Measurements from ENCODE around the gene BGN. TPM values are rescaled to one million over a fixed set of nuclear protein-coding genes. Genes with fewer than 3 reads are reported as not detected.

Gene BGN
- polyA plus RNA-seq, 3 donors, result not detected

GRCh38 chrX:153500676-153501280, 6.0 kb downstream of the BGN start:
- no peaks in the 10 kb centered on the region for H3K36me3 Mint-ChIP-seq
- peaks cover 4 to 7% (median 5%) of the 10 kb centered on the region in 3 donors for H3K27me3 Mint-ChIP-seq (ENCODE audit: low read depth in 3 of 3)
- no peak overlapping the region for H2AFZ ChIP-seq (ENCODE audit: insufficient read depth, low read depth, low read length, poor library complexity, severe bottlenecking)
- peaks cover 0 to 6% (median 0%) of the 10 kb centered on the region in 7 donors for H3K9me3 Mint-ChIP-seq
- no peak overlapping the region for H3K9ac ChIP-seq (ENCODE audit: insufficient read depth, low read length, poor library complexity, severe bottlenecking)
- no peak overlapping the region for H3K4me2 ChIP-seq (replicated peaks; ENCODE audit: extremely low read depth, low read length, poor library complexity, severe bottlenecking)
- WGBS (ENCODE audit: insufficient coverage), result 86% methylated on average over 8 of the region's 9 CpGs
- H3K27ac Mint-ChIP-seq, result peak overlapping the region in 1 of 7 donors; percentile 35
- no peaks in the 10 kb centered on the region for H3K9me3 ChIP-seq (replicated peaks in 1 of 2; ENCODE audit: control insufficient read depth in 1 of 2, insufficient read depth in 1 of 2, low read length in 2 of 2)
- no peaks in the 10 kb centered on the region for H3K79me2 ChIP-seq (ENCODE audit: insufficient read depth, low read length)
- peaks cover 0 to under 1% of the 10 kb centered on the region in 2 donors for H3K27me3 ChIP-seq (ENCODE audit: control insufficient read depth in 2 of 2, insufficient read depth in 2 of 2, low read length in 2 of 2)
- no peak overlapping the region for H3K4me3 Mint-ChIP-seq
- no peaks in the 10 kb centered on the region for H4K20me1 ChIP-seq (ENCODE audit: insufficient read depth, low read length)
- intact Hi-C loops (cut with micrococcal nuclease), result loop anchor here in 1 of 2 donors (10.0 kb wide), 1 partner anchor 466 kb away; no protein-coding TSS in a partner anchor
- H3K27ac ChIP-seq (ENCODE audit: low read depth in 1 of 2, low read length in 2 of 2), result no peak overlapping the region
- H3K4me3 ChIP-seq (replicated peaks in 1 of 3; ENCODE audit: low read depth in 2 of 3, low read length in 3 of 3), result no peak overlapping the region
- no peak for TF ChIP-seq CTCF (IDR thresholded peaks at IDR 0.05)
- no peaks in the 10 kb centered on the region for H3K4me1 ChIP-seq (ENCODE audit: control insufficient read depth in 1 of 2, insufficient read depth in 2 of 2, low read length in 2 of 2)
- H3K4me1 Mint-ChIP-seq, result no peaks in the 10 kb centered on the region
- H3K36me3 ChIP-seq (replicated peaks in 1 of 2; ENCODE audit: control insufficient read depth in 1 of 2, insufficient read depth in 2 of 2, low read length in 2 of 2), result no peaks in the 10 kb centered on the region
- DNase-seq, result no peak

GRCh38 chrX:153501530-153501929, 6.8 kb downstream of the BGN start:
- Mint-ChIP-seq H3K36me3 (no peaks in the 10 kb centered on the region), H3K27ac (no peak overlapping the region), H3K4me3 (no peak overlapping the region), H3K9me3 (peaks cover 0 to 6% (median 1%) of the 10 kb centered on the region in 7 donors), H3K4me1 (no peaks in the 10 kb centered on the region), H3K27me3 (ENCODE audit: low read depth in 3 of 3) (peaks cover 0 to 5% (median 4%) of the 10 kb centered on the region in 3 donors)
- Histone ChIP-seq H3K4me1 (ENCODE audit: control insufficient read depth in 1 of 2, insufficient read depth in 2 of 2, low read length in 2 of 2) (no peaks in the 10 kb centered on the region), H3K9ac (ENCODE audit: insufficient read depth, low read length, poor library complexity, severe bottlenecking) (no peak overlapping the region), H3K36me3 (replicated peaks in 1 of 2; ENCODE audit: control insufficient read depth in 1 of 2, insufficient read depth in 2 of 2, low read length in 2 of 2) (no peaks in the 10 kb centered on the region), H4K20me1 (ENCODE audit: insufficient read depth, low read length) (no peaks in the 10 kb centered on the region), H3K4me2 (replicated peaks; ENCODE audit: extremely low read depth, low read length, poor library complexity, severe bottlenecking) (no peak overlapping the region), H3K79me2 (ENCODE audit: insufficient read depth, low read length) (no peaks in the 10 kb centered on the region), H3K27me3 (ENCODE audit: control insufficient read depth in 2 of 2, insufficient read depth in 2 of 2, low read length in 2 of 2) (no peaks in the 10 kb centered on the region), H3K9me3 (replicated peaks in 1 of 2; ENCODE audit: control insufficient read depth in 1 of 2, insufficient read depth in 1 of 2, low read length in 2 of 2) (no peaks in the 10 kb centered on the region), H3K27ac (ENCODE audit: low read depth in 1 of 2, low read length in 2 of 2) (no peak overlapping the region), H3K4me3 (replicated peaks in 1 of 3; ENCODE audit: low read depth in 2 of 3, low read length in 3 of 3) (no peak overlapping the region), H2AFZ (ENCODE audit: insufficient read depth, low read depth, low read length, poor library complexity, severe bottlenecking) (no peak overlapping the region)
- WGBS (ENCODE audit: insufficient coverage), result 97% methylated on average over 5 of the region's 8 CpGs
- DNase-seq, result no peak
- no peak for TF ChIP-seq CTCF (IDR thresholded peaks at IDR 0.05)
- intact Hi-C loops (cut with micrococcal nuclease), result loop anchor here in 1 of 2 donors (10.0 kb wide), 1 partner anchor 467 kb away; no protein-coding TSS in a partner anchor

All from CD14-positive monocyte (primary cell).